GM12878 (cell line): ENCODE results near the gene PLAGL2. TPM values are rescaled to one million over a fixed set of nuclear protein-coding genes. Genes with fewer than 3 reads are reported as not detected.

Source experiments
- ATAC-seq: fragments of 200-7000 bp; cut with Tn5 transposase; 3 replicates; pipeline ENCODE4 v1.9.1; 2020; ENCODE audit warnings: mild to moderate bottlenecking, moderate library complexity
- BruUV-seq: library from RNA; stranded (reverse); fragments of 400-500 nt; replicated peaks from 2 replicates; lab custom pipeline; 2021; lab: Mats Ljungman, UMichigan
- CTCF ChIA-PET: fragments of 300-600 bp; sonication (Branson Sonifier 250); formaldehyde crosslinking; extraction: SDS; loops from one replicate; lab custom pipeline; 2021; ENCODE audit warnings: inconsistent platforms; lab: Yijun Ruan, JAX
- POLR2A ChIA-PET: fragments of 350-600 bp; formaldehyde crosslinking; extraction: SDS; loops from one replicate; lab custom pipeline; 2021; ENCODE audit warnings: inconsistent platforms; lab: Charles Lee
- RAD21 ChIA-PET: fragments of 300-600 bp; sonication (Branson Sonifier 250); formaldehyde crosslinking; loops from one replicate; lab custom pipeline; 2023; ENCODE audit warnings: antibody characterized with exemption; ENCODE audit not compliant: unreplicated experiment; lab: Charles Lee
- SMC1A ChIA-PET: fragments of 300-600 bp; sonication (Branson Sonifier 250); formaldehyde crosslinking; loops from one replicate; lab custom pipeline; 2023; ENCODE audit not compliant: unreplicated experiment, uncharacterized antibody; lab: Charles Lee
- DNase-seq: peaks from one replicate; pipeline ENCODE4 v3.0.0-alpha.2; 2011; ENCODE audit warnings: low read depth, low spot score
- FAIRE-seq: peaks from 3 replicates; lab custom pipeline; 2011; peaks lifted over from hg19 to GRCh38; lab: Jason Lieb, UNC
- H2AFZ ChIP-seq: 2 replicates; pipeline ENCODE4 v1.6.0; 2011; ENCODE audit warnings: low read depth, low read length, control low read depth; ENCODE audit not compliant: control insufficient read depth
- H3K27ac ChIP-seq: 2 replicates; pipeline ENCODE4 v1.5.1; 2011; ENCODE audit warnings: control low read depth; ENCODE audit not compliant: control insufficient read depth, insufficient read depth
- H3K27me3 ChIP-seq, 2 experiments: replicated peaks in 1 of 2; 2 replicates each; pipeline versions ENCODE4 v1.6.0 to v1.6.1; 2011; ENCODE audit warnings: low read length in 1 of 2; ENCODE audit not compliant: control insufficient read depth in 2 of 2, insufficient read depth in 2 of 2
- H3K36me3 ChIP-seq, 2 experiments: 2 replicates each; pipeline ENCODE4 v1.5.1; 2011; ENCODE audit warnings: low read length in 1 of 2; ENCODE audit not compliant: control insufficient read depth in 2 of 2, insufficient read depth in 2 of 2
- H3K4me1 ChIP-seq: 2 replicates; pipeline ENCODE4 v1.6.1; 2011; ENCODE audit warnings: mild to moderate bottlenecking, low read length, moderate library complexity, mixed read lengths; ENCODE audit not compliant: control insufficient read depth, insufficient read depth
- H3K4me2 ChIP-seq: 2 replicates; pipeline ENCODE4 v1.6.0; 2011; ENCODE audit warnings: control low read depth; ENCODE audit not compliant: control insufficient read depth, insufficient read depth
- H3K4me3 ChIP-seq: fragments of 200-600 bp; sonication (generic); 2 replicates; pipeline ENCODE4 v1.5.1; 2016
- H3K79me2 ChIP-seq: 2 replicates; pipeline ENCODE4 v1.6.0; 2011; ENCODE audit warnings: low read length; ENCODE audit not compliant: control insufficient read depth, insufficient read depth
- H3K9ac ChIP-seq: 2 replicates; pipeline ENCODE4 v1.8.0; 2011; ENCODE audit warnings: low read length, control low read depth, mixed read lengths; ENCODE audit not compliant: control insufficient read depth, insufficient read depth
- H3K9me3 ChIP-seq: replicated peaks from 3 replicates; pipeline ENCODE4 v1.5.1; 2011; ENCODE audit warnings: mild to moderate bottlenecking, low read length; ENCODE audit not compliant: control insufficient read depth, insufficient read depth
- H4K20me1 ChIP-seq: 2 replicates; pipeline ENCODE4 v1.6.0; 2011; ENCODE audit not compliant: control insufficient read depth, insufficient read depth
- NFIC ChIP-seq: IDR thresholded peaks from 2 replicates; pipeline ENCODE4 v1.6.1; 2012; ENCODE audit warnings: low read depth, mild to moderate bottlenecking, inconsistent platforms, low read length, moderate library complexity
- POU2F2 ChIP-seq: IDR thresholded peaks from 3 replicates; pipeline ENCODE4 v1.6.1; 2011; ENCODE audit warnings: low read depth, mild to moderate bottlenecking, low read length, borderline replicate concordance
- STAT1 ChIP-seq: fragments of 450-650 bp; conservative IDR thresholded peaks from 2 replicates; pipeline ENCODE4 v1.6.1; 2014; ENCODE audit warnings: antibody characterized with exemption, mild to moderate bottlenecking
- WGBS: methylation state at CpG from one replicate; pipeline ENCODE4 v1.1.6; 2016; ENCODE audit warnings: low lambda C conversion rate; ENCODE audit not compliant: insufficient replicate concordance, insufficient coverage; ENCODE audit errors: missing lambda C conversion rate; 5-methylcytosine and 5-hydroxymethylcytosine counted together
- in situ Hi-C: fragments of 300-500 bp; cut with MboI; formaldehyde crosslinking; loops from 9 replicates; pipeline ENCODE4 v1.14.3; 2018; ENCODE audit warnings: mixed read lengths
- intact Hi-C: fragments of 100-400 bp; cut with micrococcal nuclease; formaldehyde crosslinking; loops from one replicate; pipeline ENCODE4 v1.14.2; 2022; ENCODE audit not compliant: unreplicated experiment
- polyA plus RNA-seq, 11 experiments: library from polyadenylated mRNA; depleted of rRNA in 4 of 11; unstranded in 6 of 11; stranded (reverse) in 5 of 11; fragments of >200 nt; fragmentation: Nextera tagmentation in 4 of 11; fragmentation: Illumina TruSeq in 1 of 11; extraction: Ambion mirVana in 4 of 11; extraction: Trizol in 1 of 11; gene quantifications; 1 replicate in 1 of 11; 2 replicates in 10 of 11; pipeline versions ENCODE4 v1.2.1 to v1.2.3, GENCODE V29; 2011 to 2016; ENCODE audit warnings: inconsistent platforms in 2 of 11, missing spikeins in 2 of 11, low read depth in 1 of 11
- total RNA-seq, 4 experiments: library from RNA; depleted of rRNA in 3 of 4; stranded (reverse); fragments of >200 nt in 3 of 4; fragmentation: Illumina TruSeq in 1 of 4; extraction: Trizol in 1 of 4; gene quantifications; 2 replicates each; pipeline versions ENCODE4 v1.2.1 to v1.2.3, GENCODE V29; 2013 to 2021
- TF ChIP-seq, protein P1 (sequence below): IDR thresholded peaks from 2 replicates; pipeline ENCODE4 v1.6.1; 2012; ENCODE audit warnings: low read length, inconsistent platforms

PLAGL2 gene
- total and polyA plus RNA-seq, 10 of the 15 experiments (the other 5 are each of a cell fraction or from before 2014, with no cell fraction given): 4.4 to 32.3 (median 13.3) TPM

DNA sequence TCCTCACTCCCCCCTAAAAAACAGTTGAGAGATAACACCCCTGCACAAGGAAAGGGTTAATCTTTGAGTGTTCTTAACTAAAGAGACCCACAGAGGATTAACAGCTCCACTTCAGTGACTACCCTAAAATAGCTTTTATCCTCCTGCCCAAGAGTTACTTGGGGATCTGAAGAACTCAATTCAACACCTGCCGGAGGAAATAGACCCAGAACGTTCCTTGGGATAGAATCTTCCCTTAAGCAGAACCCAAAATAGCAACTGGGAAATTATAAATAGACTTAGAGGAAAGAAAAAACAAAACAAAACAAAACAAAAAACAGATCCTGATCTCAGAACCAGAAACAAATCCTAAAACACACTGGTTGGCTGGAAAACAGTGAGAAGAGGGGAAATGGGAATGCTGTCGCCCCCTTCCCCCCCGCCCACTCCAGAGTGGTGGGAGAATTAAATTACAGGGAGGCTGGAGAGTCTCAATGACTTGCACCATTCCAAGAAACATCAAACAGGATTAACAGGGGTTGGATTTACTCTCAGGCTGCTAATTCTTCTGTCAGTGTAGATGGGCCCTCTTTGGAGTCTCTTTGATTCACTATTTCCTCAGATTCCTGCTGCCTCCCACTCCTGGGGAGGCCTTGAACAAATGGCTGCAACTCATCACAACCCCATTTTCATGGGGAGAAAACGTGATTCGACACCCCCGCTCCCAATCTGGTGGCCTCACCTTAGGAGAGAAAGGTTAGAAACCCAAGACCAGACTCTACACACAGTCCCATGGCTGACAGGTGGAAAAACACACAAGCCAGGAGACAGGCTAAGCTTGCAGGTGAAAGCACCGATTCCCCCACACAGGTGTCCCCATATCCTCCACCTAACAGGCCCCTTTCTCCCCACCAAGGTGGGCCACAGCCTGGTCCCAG, 1.4 kb downstream of the PLAGL2 start:
- CTCF ChIA-PET: interaction anchor here (0.6 to 1.6 kb wide), 5 partner anchors 44 to 174 kb away, joined by 3 to 5 read pairs (median 3); no protein-coding TSS in a partner anchor
- no peak for DNase-seq

More for the DNA sequence above, 1.4 kb downstream of the PLAGL2 start:
- ChIA-PET RAD21 (interaction anchor here (1.0 to 2.8 kb wide), 9 partner anchors 26 to 446 kb away, joined by 3 to 22 read pairs (median 4); partner anchors contain the start of gene ASXL1), POLR2A (interaction anchor here (0.5 to 0.9 kb wide), 3 partner anchors 79 to 90 kb away, joined by 3 to 5 read pairs (median 3); no protein-coding TSS in a partner anchor), SMC1A (interaction anchor here (0.8 to 2.1 kb wide), 10 partner anchors 12 to 171 kb away, joined by 3 to 9 read pairs (median 3); no protein-coding TSS in a partner anchor)
- H3K4me1 ChIP-seq: peaks cover 20% of the 10 kb centered on the region
- WGBS: 51% methylated on average over 8 of the region's 8 CpGs
- no peak overlapping the region for H2AFZ ChIP-seq
- H3K9me3 ChIP-seq: no peaks in the 10 kb centered on the region
- FAIRE-seq (no peak), ATAC-seq (no peak)
- H3K36me3 ChIP-seq: peaks cover 2 to 13% of the 10 kb centered on the region in 2 experiments
- in situ Hi-C loops (no loop called here), intact Hi-C loops (loop anchor here (2.0 to 5.0 kb wide), 3 partner anchors 81 to 174 kb away; partner anchors contain the start of gene ASXL1)
- peak overlapping the region; percentile 77 for H3K4me3 ChIP-seq
- H3K4me2 ChIP-seq: peak overlapping the region; percentile 85
- TF ChIP-seq, protein P1, sequence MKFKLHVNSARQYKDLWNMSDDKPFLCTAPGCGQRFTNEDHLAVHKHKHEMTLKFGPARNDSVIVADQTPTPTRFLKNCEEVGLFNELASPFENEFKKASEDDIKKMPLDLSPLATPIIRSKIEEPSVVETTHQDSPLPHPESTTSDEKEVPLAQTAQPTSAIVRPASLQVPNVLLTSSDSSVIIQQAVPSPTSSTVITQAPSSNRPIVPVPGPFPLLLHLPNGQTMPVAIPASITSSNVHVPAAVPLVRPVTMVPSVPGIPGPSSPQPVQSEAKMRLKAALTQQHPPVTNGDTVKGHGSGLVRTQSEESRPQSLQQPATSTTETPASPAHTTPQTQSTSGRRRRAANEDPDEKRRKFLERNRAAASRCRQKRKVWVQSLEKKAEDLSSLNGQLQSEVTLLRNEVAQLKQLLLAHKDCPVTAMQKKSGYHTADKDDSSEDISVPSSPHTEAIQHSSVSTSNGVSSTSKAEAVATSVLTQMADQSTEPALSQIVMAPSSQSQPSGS: 0 out of 2 replicates have a peak, but pooled peaks have one; percentile 7
- no peak for TF ChIP-seq STAT1
- peak; percentile 26; the same call in 1 of the 2 replicates for TF ChIP-seq NFIC
- TF ChIP-seq POU2F2: no peak
- H3K27me3 ChIP-seq: no peaks in the 10 kb centered on the region
- no TSS peak for BruUV-seq
- peaks cover 83% of the 10 kb centered on the region for H3K79me2 ChIP-seq
- peak overlapping the region; percentile 84 for H3K27ac ChIP-seq
- H3K9ac ChIP-seq: peak overlapping the region; percentile 98
- no peaks in the 10 kb centered on the region; the same call in 1 of the 2 replicates for H4K20me1 ChIP-seq
